ENCODE results near the gene TRAPPC13.

The TRAPPC13 gene

GRCh38 chr5:65682148-65682547, 57.3 kb downstream of the TRAPPC13 start:
- no peak overlapping the region for H3K4me3 ChIP-seq (ENCODE audit: insufficient read length, low read depth)
- H3K27me3 ChIP-seq (ENCODE audit: insufficient read depth, insufficient read length): no peaks in the 10 kb centered on the region
- H3K9ac ChIP-seq (ENCODE audit: insufficient read length, low read depth): no peak overlapping the region
- no peaks in the 10 kb centered on the region for H3K4me1 ChIP-seq (ENCODE audit: insufficient read depth, insufficient read length)
- TF ChIP-seq ZNF274 (IDR thresholded peaks at IDR 0.05; ENCODE audit: low read depth, low read length): no peak
- peaks cover 31% of the 10 kb centered on the region for H3K36me3 ChIP-seq (ENCODE audit: insufficient read depth, insufficient read length, low read length)
- no peaks in the 10 kb centered on the region for H3K9me3 ChIP-seq (ENCODE audit: insufficient read depth, low read length)
- no peak for DNase-seq (ENCODE audit: low read depth, low spot score)

GRCh38 chr5:65693121-65693520, 68.3 kb downstream of the TRAPPC13 start:
- H3K36me3 ChIP-seq (ENCODE audit: insufficient read depth, insufficient read length, low read length): peaks cover 7% of the 10 kb centered on the region
- no peak for TF ChIP-seq ZNF274 (IDR thresholded peaks at IDR 0.05; ENCODE audit: low read depth, low read length)
- TF ChIP-seq SUZ12 (IDR thresholded peaks at IDR 0.05; ENCODE audit: extremely low read depth, insufficient read depth, insufficient read length): no peak
- TF ChIP-seq YY1 (IDR thresholded peaks at IDR 0.05; ENCODE audit: insufficient read depth, insufficient read length): no peak
- no peaks in the 10 kb centered on the region for H3K9me3 ChIP-seq (ENCODE audit: insufficient read depth, low read length)

GRCh38 chr5:65695162-65695755, 70.4 kb downstream of the TRAPPC13 start:
- H3K4me3 ChIP-seq (ENCODE audit: insufficient read length, low read depth): no peak overlapping the region
- no peaks in the 10 kb centered on the region for H3K27me3 ChIP-seq (ENCODE audit: insufficient read depth, insufficient read length)
- H3K36me3 ChIP-seq (ENCODE audit: insufficient read depth, insufficient read length, low read length): peaks cover 8% of the 10 kb centered on the region
- no peaks in the 10 kb centered on the region for H3K9me3 ChIP-seq (ENCODE audit: insufficient read depth, low read length)
- TF ChIP-seq SUZ12 (IDR thresholded peaks at IDR 0.05; ENCODE audit: extremely low read depth, insufficient read depth, insufficient read length) (no peak), ZNF274 (IDR thresholded peaks at IDR 0.05; ENCODE audit: low read depth, low read length) (no peak), YY1 (IDR thresholded peaks at IDR 0.05; ENCODE audit: insufficient read depth, insufficient read length) (no peak)
- H3K4me1 ChIP-seq (ENCODE audit: insufficient read depth, insufficient read length): no peaks in the 10 kb centered on the region
- DNase-seq (ENCODE audit: low read depth, low spot score): no peak
- H3K9ac ChIP-seq (ENCODE audit: insufficient read length, low read depth): no peak overlapping the region

More at GRCh38 chr5:65693121-65693520, 68.3 kb downstream of the TRAPPC13 start:
- Histone ChIP-seq H3K4me1 (ENCODE audit: insufficient read depth, insufficient read length) (no peaks in the 10 kb centered on the region), H3K9ac (ENCODE audit: insufficient read length, low read depth) (no peak overlapping the region), H3K27me3 (ENCODE audit: insufficient read depth, insufficient read length) (no peaks in the 10 kb centered on the region), H3K4me3 (ENCODE audit: insufficient read length, low read depth) (no peak overlapping the region)
- DNase-seq (ENCODE audit: low read depth, low spot score): no peak

GRCh38 chr5:65695896-65696295, 71.1 kb downstream of the TRAPPC13 start:
- no peak for TF ChIP-seq ZNF274 (IDR thresholded peaks at IDR 0.05; ENCODE audit: low read depth, low read length)
- no peak for TF ChIP-seq SUZ12 (IDR thresholded peaks at IDR 0.05; ENCODE audit: extremely low read depth, insufficient read depth, insufficient read length)
- no peak for TF ChIP-seq YY1 (IDR thresholded peaks at IDR 0.05; ENCODE audit: insufficient read depth, insufficient read length)
- Histone ChIP-seq H3K9me3 (ENCODE audit: insufficient read depth, low read length) (no peaks in the 10 kb centered on the region), H3K4me1 (ENCODE audit: insufficient read depth, insufficient read length) (no peaks in the 10 kb centered on the region), H3K36me3 (ENCODE audit: insufficient read depth, insufficient read length, low read length) (peaks cover 8% of the 10 kb centered on the region), H3K27me3 (ENCODE audit: insufficient read depth, insufficient read length) (no peaks in the 10 kb centered on the region), H3K4me3 (ENCODE audit: insufficient read length, low read depth) (no peak overlapping the region), H3K9ac (ENCODE audit: insufficient read length, low read depth) (no peak overlapping the region)
- no peak for DNase-seq (ENCODE audit: low read depth, low spot score)

- H3K27me3 ChIP-seq (ENCODE audit: insufficient read depth, insufficient read length): no peaks in the 10 kb centered on the region
- no peak overlapping the region for H3K9ac ChIP-seq (ENCODE audit: insufficient read length, low read depth)
- peaks cover 9% of the 10 kb centered on the region for H3K36me3 ChIP-seq (ENCODE audit: insufficient read depth, insufficient read length, low read length)
- no peaks in the 10 kb centered on the region for H3K4me1 ChIP-seq (ENCODE audit: insufficient read depth, insufficient read length)
- no peaks in the 10 kb centered on the region for H3K9me3 ChIP-seq (ENCODE audit: insufficient read depth, low read length)
- TF ChIP-seq YY1 (IDR thresholded peaks at IDR 0.05; ENCODE audit: insufficient read depth, insufficient read length) (no peak), ZNF274 (IDR thresholded peaks at IDR 0.05; ENCODE audit: low read depth, low read length) (no peak), SUZ12 (IDR thresholded peaks at IDR 0.05; ENCODE audit: extremely low read depth, insufficient read depth, insufficient read length) (no peak)
- no peak overlapping the region for H3K4me3 ChIP-seq (ENCODE audit: insufficient read length, low read depth)
- no peak for DNase-seq (ENCODE audit: low read depth, low spot score)
Measured at GRCh38 chr5:65696892-65697291, 72.1 kb downstream of the TRAPPC13 start.

GRCh38 chr5:65699338-65699737, 74.5 kb downstream of the TRAPPC13 start:
- no peak for DNase-seq (ENCODE audit: low read depth, low spot score)
- H3K36me3 ChIP-seq (ENCODE audit: insufficient read depth, insufficient read length, low read length): peaks cover 22% of the 10 kb centered on the region
- TF ChIP-seq ZNF274 (IDR thresholded peaks at IDR 0.05; ENCODE audit: low read depth, low read length): no peak
- TF ChIP-seq YY1 (IDR thresholded peaks at IDR 0.05; ENCODE audit: insufficient read depth, insufficient read length): no peak
- no peak for TF ChIP-seq SUZ12 (IDR thresholded peaks at IDR 0.05; ENCODE audit: extremely low read depth, insufficient read depth, insufficient read length)

GRCh38 chr5:65702036-65702435, 77.2 kb downstream of the TRAPPC13 start:
- H3K9me3 ChIP-seq (ENCODE audit: insufficient read depth, low read length): no peaks in the 10 kb centered on the region
- H3K4me3 ChIP-seq (ENCODE audit: insufficient read length, low read depth): no peak overlapping the region
- no peak for DNase-seq (ENCODE audit: low read depth, low spot score)
- TF ChIP-seq SUZ12 (IDR thresholded peaks at IDR 0.05; ENCODE audit: extremely low read depth, insufficient read depth, insufficient read length): no peak
- no peak for TF ChIP-seq ZNF274 (IDR thresholded peaks at IDR 0.05; ENCODE audit: low read depth, low read length)
- no peak for TF ChIP-seq YY1 (IDR thresholded peaks at IDR 0.05; ENCODE audit: insufficient read depth, insufficient read length)
- H3K27me3 ChIP-seq (ENCODE audit: insufficient read depth, insufficient read length): no peaks in the 10 kb centered on the region
- H3K36me3 ChIP-seq (ENCODE audit: insufficient read depth, insufficient read length, low read length): peaks cover 22% of the 10 kb centered on the region
- no peak overlapping the region for H3K9ac ChIP-seq (ENCODE audit: insufficient read length, low read depth)
- H3K4me1 ChIP-seq (ENCODE audit: insufficient read depth, insufficient read length): no peaks in the 10 kb centered on the region

More at GRCh38 chr5:65699338-65699737, 74.5 kb downstream of the TRAPPC13 start:
- H3K4me1 ChIP-seq (ENCODE audit: insufficient read depth, insufficient read length): no peaks in the 10 kb centered on the region
- no peak overlapping the region for H3K9ac ChIP-seq (ENCODE audit: insufficient read length, low read depth)
- H3K9me3 ChIP-seq (ENCODE audit: insufficient read depth, low read length): no peaks in the 10 kb centered on the region
- H3K27me3 ChIP-seq (ENCODE audit: insufficient read depth, insufficient read length): no peaks in the 10 kb centered on the region
- H3K4me3 ChIP-seq (ENCODE audit: insufficient read length, low read depth): no peak overlapping the region
